M059J (cell line): ENCODE data around the gene VANGL2. TPM values are rescaled to one million over a fixed set of nuclear protein-coding genes. Genes with fewer than 3 reads are reported as not detected.

Source experiments
- DNase-seq: peaks from one replicate; pipeline ENCODE4 v3.0.0-alpha.2; 2012; ENCODE audit warnings: low read depth
- total RNA-seq: library from RNA; depleted of rRNA; stranded (reverse); fragments of >200 nt; shearing (Covaris generic); gene quantifications from 2 replicates; pipeline ENCODE4 v1.2.3, GENCODE V29; 2014

The VANGL2 gene
- total RNA-seq, 1 experiment from 2014 or later, result 0.34 TPM

DNA sequence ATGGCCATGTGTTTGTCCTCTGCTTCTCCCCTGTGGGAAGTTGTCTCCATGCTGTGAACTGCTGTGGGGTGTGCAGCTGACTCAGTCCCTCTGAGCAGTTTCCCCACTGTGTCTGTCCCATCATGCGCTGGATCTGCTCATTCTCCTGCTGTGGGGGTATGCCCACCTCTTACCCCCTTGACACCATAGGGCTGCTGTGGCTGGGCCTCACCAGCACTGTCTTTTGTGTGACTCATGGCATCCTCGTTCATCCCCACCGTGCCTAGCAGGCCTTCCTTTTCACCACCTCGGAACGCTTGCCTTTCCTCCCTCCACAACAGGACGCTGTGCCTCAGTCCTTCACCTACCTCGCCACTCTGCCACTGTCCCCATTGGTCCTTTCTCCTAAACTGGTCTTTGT lies 27.3 kb downstream of the VANGL2 start:
- no peak for DNase-seq

- no peak for DNase-seq
Observed at GRCh38 chr1:160428053-160428452, 27.7 kb downstream of the VANGL2 start.

GRCh38 chr1:160428655-160429054 lies 28.3 kb downstream of the VANGL2 start:
- DNase-seq, result peak; percentile 62

- no peak for DNase-seq
Observed at GRCh38 chr1:160429125-160429561, 28.8 kb downstream of the VANGL2 start.

GRCh38 chr1:160429702-160430535 lies 29.6 kb downstream of the VANGL2 start:
- DNase-seq, result no peak

DNA sequence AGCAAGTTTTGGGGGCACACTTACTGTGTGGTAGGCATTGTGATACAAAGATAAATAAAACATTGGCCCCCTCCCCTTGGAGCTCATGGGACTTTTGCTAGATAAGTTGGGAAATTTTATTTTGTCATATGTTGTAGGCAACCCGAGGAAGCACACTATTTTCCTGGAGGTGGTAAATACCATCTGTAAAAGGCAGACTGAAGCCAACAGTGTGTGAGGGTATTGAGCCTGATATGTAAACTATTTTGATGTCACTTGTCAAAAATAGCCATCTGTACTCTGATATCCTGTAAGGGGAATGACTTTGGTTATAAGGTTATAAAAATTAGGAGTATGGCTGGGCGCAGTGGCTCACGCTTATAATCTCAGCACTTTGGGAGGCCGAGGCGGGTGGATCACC lies 30.6 kb downstream of the VANGL2 start:
- DNase-seq, result no peak

DNA sequence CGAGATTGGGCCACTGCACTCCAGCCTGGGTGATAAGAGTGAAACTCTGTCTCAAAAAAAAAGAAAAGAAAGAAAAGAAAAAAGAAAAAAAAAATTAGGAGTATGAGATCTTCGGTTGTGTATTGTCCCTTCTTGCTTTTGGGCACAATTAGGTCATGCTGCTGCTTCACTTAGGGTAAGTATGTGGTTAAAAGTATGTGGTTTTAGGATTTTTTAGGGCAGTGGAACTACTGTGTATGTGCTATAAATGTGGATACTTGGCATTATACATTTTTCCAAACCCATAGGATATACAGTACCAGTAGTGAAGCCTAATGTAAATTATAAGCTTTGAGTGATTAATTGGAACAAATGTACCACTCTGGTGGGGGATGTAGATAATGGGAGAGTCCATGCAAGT lies 31.2 kb downstream of the VANGL2 start:
- DNase-seq, result no peak

DNA sequence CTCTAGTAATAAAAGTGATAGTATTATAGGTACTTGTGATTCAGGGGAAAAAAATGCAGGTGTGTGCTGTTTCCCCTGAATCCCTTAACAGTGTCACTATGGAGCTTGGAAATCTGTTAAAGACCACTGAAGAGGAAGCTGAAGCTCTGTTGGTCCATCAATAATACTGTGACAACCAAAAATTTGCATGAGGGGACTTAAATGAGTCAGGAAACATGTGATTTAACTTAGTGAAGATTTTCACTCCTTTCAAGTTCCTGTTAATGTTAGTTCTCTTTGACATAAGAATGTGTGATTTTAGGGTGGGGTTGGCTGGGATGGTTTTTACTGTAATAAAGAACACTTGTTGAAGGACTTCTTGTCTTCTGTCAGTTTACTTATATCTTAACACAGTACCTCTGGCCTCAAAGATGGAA lies 32.0 kb downstream of the VANGL2 start:
- no peak for DNase-seq

- DNase-seq, result peak; percentile 14
Observed at GRCh38 chr1:160436966-160437365, 36.6 kb downstream of the VANGL2 start.

GRCh38 chr1:160437432-160438316 lies 37.3 kb downstream of the VANGL2 start:
- DNase-seq, result peak; percentile 19

GRCh38 chr1:160438317-160438918 lies 38.1 kb downstream of the VANGL2 start:
- no peak for DNase-seq

- DNase-seq, result no peak
Observed at GRCh38 chr1:160438935-160439334, 38.6 kb downstream of the VANGL2 start.

GRCh38 chr1:160439718-160440117 lies 39.4 kb downstream of the VANGL2 start:
- no peak for DNase-seq

GRCh38 chr1:160446945-160447600 lies 46.7 kb downstream of the VANGL2 start:
- no peak for DNase-seq

GRCh38 chr1:160449494-160449893 lies 49.1 kb downstream of the VANGL2 start:
- DNase-seq, result no peak

DNA sequence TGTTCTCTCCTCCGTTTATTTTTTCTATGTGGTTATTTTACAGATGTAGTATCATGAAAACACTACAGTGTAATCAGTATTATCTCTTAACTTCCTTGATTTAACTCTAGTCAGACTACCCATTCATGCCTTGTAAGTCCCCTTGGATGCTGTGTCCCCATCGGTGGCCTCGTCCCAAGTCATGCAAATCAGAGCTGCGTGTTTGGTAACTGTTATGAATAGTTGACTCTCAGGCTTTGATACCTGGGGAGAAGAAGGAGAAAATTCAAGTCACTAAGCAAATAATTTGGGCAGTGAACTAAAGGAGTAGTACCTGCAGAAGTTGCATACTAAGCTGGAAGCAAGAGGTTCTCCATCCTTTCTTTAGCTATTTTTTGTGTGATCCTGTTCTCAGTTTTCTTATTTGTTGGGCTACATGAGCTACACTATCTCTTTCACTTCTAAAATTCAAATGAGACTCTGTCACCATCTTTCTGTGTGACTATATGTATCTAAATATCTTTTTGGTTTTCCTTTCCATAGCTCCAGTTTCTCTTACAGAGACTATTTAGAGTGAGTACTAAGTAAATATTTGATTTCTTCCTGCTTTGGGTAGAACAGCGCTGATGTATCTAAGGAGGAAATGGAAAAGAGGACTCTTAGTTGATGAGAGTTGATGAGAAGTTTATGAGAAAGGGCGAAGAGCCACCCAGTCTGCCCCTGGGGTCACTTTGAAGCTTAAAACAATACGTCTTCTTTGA lies 50.9 kb downstream of the VANGL2 start:
- no peak for DNase-seq

DNA sequence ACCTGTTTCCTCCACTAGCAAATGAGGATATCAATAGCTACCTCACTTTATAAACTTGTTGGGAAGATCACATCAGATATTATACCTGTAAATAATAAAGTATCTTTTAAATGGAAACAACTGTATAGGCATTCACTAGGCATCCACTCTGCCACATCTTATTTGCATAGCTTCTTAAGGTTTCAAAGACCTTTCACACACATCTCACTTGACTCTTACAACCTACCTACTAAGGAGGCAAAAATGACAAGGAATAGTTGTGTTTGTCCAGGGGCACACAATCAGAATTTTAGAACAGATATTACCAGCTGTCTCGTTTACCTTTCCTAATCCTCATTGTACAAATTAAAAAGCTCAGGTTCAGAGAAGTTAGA lies 51.5 kb downstream of the VANGL2 start:
- DNase-seq, result no peak

- DNase-seq, result no peak
Observed at GRCh38 chr1:160453443-160453842, 53.1 kb downstream of the VANGL2 start.

DNA sequence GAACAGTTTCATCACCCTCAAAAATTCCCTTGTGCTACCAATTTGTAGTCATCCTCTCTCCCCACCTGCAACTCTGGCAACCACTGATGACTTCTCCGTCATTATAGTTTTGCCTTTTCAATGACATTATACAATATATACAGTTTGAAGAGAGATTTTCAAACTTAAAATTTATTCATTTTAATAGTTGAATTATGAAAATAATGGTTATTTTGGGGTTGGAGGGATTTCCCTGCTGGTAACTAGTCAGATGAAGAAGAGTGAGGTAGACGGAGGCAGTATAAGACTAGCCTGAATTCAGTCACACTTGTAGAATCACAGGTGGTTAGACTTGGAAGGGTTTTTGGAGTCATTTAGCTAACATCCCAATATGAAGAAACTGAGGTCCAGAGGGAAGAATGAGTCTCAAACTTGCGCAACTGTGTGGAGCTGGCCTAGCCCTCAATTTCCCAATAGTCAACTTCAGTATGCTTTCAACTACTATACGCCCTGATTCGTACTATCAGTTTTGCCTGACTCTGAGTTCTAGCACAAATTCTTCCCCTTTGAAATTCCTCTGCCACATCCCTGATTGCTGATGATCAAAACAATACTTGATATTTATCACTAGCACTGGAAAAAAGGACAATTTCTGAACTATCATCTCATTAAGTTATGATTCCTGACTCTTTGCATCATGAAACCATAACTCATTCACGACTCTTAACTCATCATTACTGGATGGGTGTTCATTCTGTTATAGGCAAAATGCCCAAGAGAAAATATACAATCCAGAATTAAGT lies 54.2 kb downstream of the VANGL2 start:
- no peak for DNase-seq

DNA sequence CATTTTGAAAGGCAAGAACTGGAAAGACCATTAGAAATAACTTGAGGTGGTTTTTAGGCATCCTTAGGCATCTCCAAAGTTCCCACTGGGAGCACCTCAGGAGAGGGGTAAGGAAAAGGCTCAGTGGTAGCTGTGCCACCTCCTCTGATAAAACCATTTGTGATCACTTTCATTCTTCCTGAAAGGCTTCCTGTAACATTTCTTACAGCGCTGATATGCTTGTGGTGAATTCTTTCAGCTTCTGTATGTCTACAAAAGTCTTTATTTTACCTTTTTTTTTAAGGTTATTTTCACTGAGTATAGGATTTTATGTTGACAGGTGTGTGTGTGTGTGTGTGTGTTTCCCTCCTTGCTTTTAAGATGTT lies 54.8 kb downstream of the VANGL2 start:
- no peak for DNase-seq
